ENCODE data around the gene ECHDC3.
"Not testable (repeated sequence)": the region's sequence is repeated elsewhere in the genome, so short reads cannot be mapped to it uniquely, and the experiment has no call there.

DNA sequence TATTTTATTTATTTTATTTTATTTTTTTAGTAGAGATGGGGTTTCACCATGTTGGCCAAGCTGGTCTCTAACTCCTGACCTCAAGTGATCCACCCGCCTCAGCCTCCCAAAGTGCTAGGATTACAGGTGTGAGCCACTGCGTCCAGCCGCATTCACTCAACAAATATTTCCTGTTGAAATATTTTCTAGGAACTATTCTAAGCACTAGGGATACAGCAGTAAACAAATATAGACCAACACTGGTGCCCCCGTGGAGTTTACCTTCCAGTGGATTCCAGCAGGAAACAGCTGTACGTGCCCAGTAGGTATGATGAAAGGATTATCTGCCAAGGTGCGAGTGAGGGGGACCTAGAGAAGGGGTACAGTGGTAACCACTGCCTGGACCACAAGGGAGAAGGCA is 33.4 kb upstream of the ECHDC3 start:
- not testable (repeated sequence) for TF ChIP-seq CTCF, POLR2A (IDR thresholded peaks at IDR 0.05)
